Body of pancreas (tissue), 4 donors: ENCODE measurements around the gene HIVEP2.

Experiments
- POLR2A ChIP-seq, 3 donors: fragments of 450-650 bp; IDR thresholded peaks; one replicate each; pipeline ENCODE4 v1.6.1; 2016; ENCODE audit warnings: antibody characterized with exemption in 3 of 3, mild to moderate bottlenecking in 2 of 3
- TF ChIP-seq, protein P1 (sequence below), 7 experiments: fragments of 450-650 bp in 4 of 7; fragments of 200-600 bp in 3 of 7; sonication (generic) in 3 of 7; IDR thresholded peaks; one replicate each; pipeline ENCODE4 v1.5.1; 2016 to 2019; ENCODE audit warnings: antibody characterized with exemption in 7 of 7

DNA sequence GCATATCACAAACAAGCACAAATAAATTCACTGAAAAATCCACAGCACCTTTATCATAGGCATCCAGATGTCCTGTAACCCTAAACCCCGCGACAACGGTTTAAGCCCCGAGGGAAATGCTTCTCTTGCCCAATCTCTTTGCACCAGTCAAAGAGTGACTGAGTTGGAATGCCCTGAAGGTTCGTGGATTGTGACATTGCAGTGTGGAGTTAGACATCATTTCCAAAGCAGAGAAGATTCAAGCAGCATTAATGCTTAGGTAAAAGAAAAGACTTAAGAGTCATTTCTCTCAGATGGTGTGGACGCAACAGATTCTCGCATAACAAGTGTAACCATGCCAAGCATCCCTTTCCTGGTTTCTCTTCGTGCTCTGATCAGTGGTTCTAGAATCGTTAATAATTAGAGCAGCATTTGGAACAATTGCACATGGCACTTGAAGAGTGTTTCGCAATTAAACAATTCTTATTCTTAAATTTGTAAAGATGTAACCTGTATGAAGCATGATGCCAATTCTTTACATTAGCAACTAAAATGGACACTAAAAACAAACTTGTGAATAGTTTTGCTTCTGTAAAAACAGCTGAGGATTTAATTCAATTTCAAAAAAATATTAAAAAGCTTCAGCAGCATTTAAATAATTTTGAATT is 121.6 kb downstream of the HIVEP2 start:
- TF ChIP-seq, protein P1, sequence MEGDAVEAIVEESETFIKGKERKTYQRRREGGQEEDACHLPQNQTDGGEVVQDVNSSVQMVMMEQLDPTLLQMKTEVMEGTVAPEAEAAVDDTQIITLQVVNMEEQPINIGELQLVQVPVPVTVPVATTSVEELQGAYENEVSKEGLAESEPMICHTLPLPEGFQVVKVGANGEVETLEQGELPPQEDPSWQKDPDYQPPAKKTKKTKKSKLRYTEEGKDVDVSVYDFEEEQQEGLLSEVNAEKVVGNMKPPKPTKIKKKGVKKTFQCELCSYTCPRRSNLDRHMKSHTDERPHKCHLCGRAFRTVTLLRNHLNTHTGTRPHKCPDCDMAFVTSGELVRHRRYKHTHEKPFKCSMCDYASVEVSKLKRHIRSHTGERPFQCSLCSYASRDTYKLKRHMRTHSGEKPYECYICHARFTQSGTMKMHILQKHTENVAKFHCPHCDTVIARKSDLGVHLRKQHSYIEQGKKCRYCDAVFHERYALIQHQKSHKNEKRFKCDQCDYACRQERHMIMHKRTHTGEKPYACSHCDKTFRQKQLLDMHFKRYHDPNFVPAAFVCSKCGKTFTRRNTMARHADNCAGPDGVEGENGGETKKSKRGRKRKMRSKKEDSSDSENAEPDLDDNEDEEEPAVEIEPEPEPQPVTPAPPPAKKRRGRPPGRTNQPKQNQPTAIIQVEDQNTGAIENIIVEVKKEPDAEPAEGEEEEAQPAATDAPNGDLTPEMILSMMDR (IDR thresholded peaks at IDR 0.05), result no peak
- TF ChIP-seq POLR2A (IDR thresholded peaks at IDR 0.05), result no peak
